DND-41 (cell line): ENCODE measurements around the gene ZFHX3.

ENCODE experiments used
- ATAC-seq: fragments of 200-7000 bp; cut with Tn5 transposase; 3 replicates; pipeline ENCODE4 v1.9.1; 2021; ENCODE audit warnings: low read depth; ENCODE audit not compliant: insufficient read depth
- DNase-seq: peaks from one replicate; pipeline ENCODE4 v3.0.0-alpha.2; 2020
- H2AFZ ChIP-seq: 2 replicates; pipeline ENCODE4 v1.6.0; 2012; ENCODE audit warnings: low read depth, low read length
- H3K27ac ChIP-seq: 2 replicates; pipeline ENCODE4 v1.5.1; 2012; ENCODE audit warnings: low read length, inconsistent platforms
- H3K27me3 ChIP-seq: fragments of 200-600 bp; sonication (generic); 2 replicates; pipeline ENCODE4 v1.6.0; 2012; ENCODE audit warnings: low read length, mild to moderate bottlenecking, inconsistent platforms; ENCODE audit not compliant: insufficient read depth, poor library complexity
- H3K36me3 ChIP-seq: 2 replicates; pipeline ENCODE4 v1.5.1; 2012; ENCODE audit warnings: low read length, inconsistent platforms; ENCODE audit not compliant: insufficient read depth
- H3K4me1 ChIP-seq: 2 replicates; pipeline ENCODE4 v1.5.1; 2012; ENCODE audit warnings: mild to moderate bottlenecking, low read length; ENCODE audit not compliant: insufficient read depth
- H3K4me2 ChIP-seq: 2 replicates; pipeline ENCODE4 v1.6.0; 2012; ENCODE audit warnings: mild to moderate bottlenecking, moderate library complexity, low read length, inconsistent platforms; ENCODE audit not compliant: insufficient read depth
- H3K4me3 ChIP-seq, 2 experiments: fragments of 200-600 bp in 1 of 2; shearing (Covaris generic) in 1 of 2; 2 replicates each; pipeline ENCODE4 v1.5.1; 2012 to 2016; ENCODE audit warnings: inconsistent platforms in 2 of 2, low read length in 2 of 2, mild to moderate bottlenecking in 2 of 2, low read depth in 1 of 2, moderate library complexity in 1 of 2
- H3K79me2 ChIP-seq: 2 replicates; pipeline ENCODE4 v1.6.0; 2012; ENCODE audit warnings: low read length, inconsistent platforms; ENCODE audit not compliant: insufficient read depth
- H3K9ac ChIP-seq: 2 replicates; pipeline ENCODE4 v1.6.0; 2012; ENCODE audit warnings: low read depth, mild to moderate bottlenecking, inconsistent platforms, low read length, moderate library complexity
- H3K9me3 ChIP-seq: 2 replicates; pipeline ENCODE4 v1.5.1; 2012; ENCODE audit warnings: low read length, moderate library complexity, mild to moderate bottlenecking, inconsistent platforms; ENCODE audit not compliant: insufficient read depth, severe bottlenecking
- H4K20me1 ChIP-seq: 2 replicates; pipeline ENCODE4 v1.6.0; 2012; ENCODE audit warnings: low read length; ENCODE audit not compliant: insufficient read depth
- CTCF ChIP-seq: IDR thresholded peaks from 2 replicates; pipeline ENCODE4 v1.5.1; 2012; ENCODE audit warnings: borderline replicate concordance, low read length, moderate library complexity, mild to moderate bottlenecking; ENCODE audit not compliant: poor library complexity, severe bottlenecking; ENCODE audit errors: extremely low read depth
- EZH2 ChIP-seq: IDR thresholded peaks from 3 replicates; pipeline ENCODE4 v1.6.1; 2012; ENCODE audit warnings: borderline replicate concordance, low read depth, mild to moderate bottlenecking, moderate library complexity, low read length, inconsistent platforms; ENCODE audit not compliant: severe bottlenecking

The ZFHX3 gene

GRCh38 chr16:72785886-72786285, 262.0 kb downstream of the ZFHX3 start:
- Histone ChIP-seq H3K4me1 (no peaks in the 10 kb centered on the region), H3K9ac (no peak overlapping the region), H3K9me3 (no peaks in the 10 kb centered on the region), H3K4me3 (no peak overlapping the region), H3K27me3 (no peaks in the 10 kb centered on the region), H3K79me2 (no peaks in the 10 kb centered on the region), H4K20me1 (no peaks in the 10 kb centered on the region), H3K27ac (no peak overlapping the region), H3K36me3 (peaks cover 23% of the 10 kb centered on the region), H2AFZ (no peak overlapping the region), H3K4me2 (no peak overlapping the region)
- no peak for DNase-seq
- no peak for ATAC-seq
- TF ChIP-seq CTCF: no peak
- TF ChIP-seq EZH2: no peak

- Histone ChIP-seq H3K27me3 (no peaks in the 10 kb centered on the region), H3K4me2 (no peak overlapping the region), H3K36me3 (peaks cover 19% of the 10 kb centered on the region), H3K4me3 (no peak overlapping the region), H3K79me2 (no peaks in the 10 kb centered on the region), H3K4me1 (no peaks in the 10 kb centered on the region), H3K9ac (no peak overlapping the region), H2AFZ (no peak overlapping the region), H3K27ac (no peak overlapping the region), H4K20me1 (no peaks in the 10 kb centered on the region), H3K9me3 (no peaks in the 10 kb centered on the region)
- TF ChIP-seq EZH2 (no peak), CTCF (no peak)
- DNase-seq (no peak), ATAC-seq (no peak)
Observed at GRCh38 chr16:72785171-72785570, 262.8 kb downstream of the ZFHX3 start.

- no peaks in the 10 kb centered on the region for H3K9me3 ChIP-seq
- no peaks in the 10 kb centered on the region for H4K20me1 ChIP-seq
- no peaks in the 10 kb centered on the region for H3K4me1 ChIP-seq
- H3K79me2 ChIP-seq: no peaks in the 10 kb centered on the region
- no peak for DNase-seq
- no peak overlapping the region for H3K4me2 ChIP-seq
- no peak overlapping the region for H3K9ac ChIP-seq
- no peak overlapping the region for H3K4me3 ChIP-seq
- H3K36me3 ChIP-seq: peaks cover 13% of the 10 kb centered on the region
- no peak overlapping the region for H2AFZ ChIP-seq
- no peak overlapping the region for H3K27ac ChIP-seq
- TF ChIP-seq EZH2: no peak
- TF ChIP-seq CTCF: no peak
- H3K27me3 ChIP-seq: no peaks in the 10 kb centered on the region
- ATAC-seq: no peak
Observed at GRCh38 chr16:72783716-72784318, 264.1 kb downstream of the ZFHX3 start.

- Histone ChIP-seq H3K27me3 (no peaks in the 10 kb centered on the region), H2AFZ (no peak overlapping the region), H3K27ac (no peak overlapping the region), H3K9ac (no peak overlapping the region), H3K9me3 (no peaks in the 10 kb centered on the region), H3K4me1 (no peaks in the 10 kb centered on the region), H3K36me3 (no peaks in the 10 kb centered on the region), H3K4me2 (no peak overlapping the region), H4K20me1 (no peaks in the 10 kb centered on the region), H3K79me2 (no peaks in the 10 kb centered on the region), H3K4me3 (no peak overlapping the region)
- DNase-seq (no peak), ATAC-seq (no peak)
- TF ChIP-seq CTCF (no peak), EZH2 (no peak)
Observed at GRCh38 chr16:72769876-72770275, 278.1 kb downstream of the ZFHX3 start.
